HG02642 (cell line): ENCODE data around the gene HMCN2.

Source experiments
- ATAC-seq: cut with Tn5 transposase; IDR thresholded peaks from one replicate; pipeline ENCODE4 v1.9.1; 2021; ENCODE audit warnings: mild to moderate bottlenecking; ENCODE audit not compliant: unreplicated experiment, poor library complexity

Gene HMCN2

GRCh38 chr9:130476151-130476730, 210.7 kb downstream of the HMCN2 start:
- no peak for ATAC-seq

DNA sequence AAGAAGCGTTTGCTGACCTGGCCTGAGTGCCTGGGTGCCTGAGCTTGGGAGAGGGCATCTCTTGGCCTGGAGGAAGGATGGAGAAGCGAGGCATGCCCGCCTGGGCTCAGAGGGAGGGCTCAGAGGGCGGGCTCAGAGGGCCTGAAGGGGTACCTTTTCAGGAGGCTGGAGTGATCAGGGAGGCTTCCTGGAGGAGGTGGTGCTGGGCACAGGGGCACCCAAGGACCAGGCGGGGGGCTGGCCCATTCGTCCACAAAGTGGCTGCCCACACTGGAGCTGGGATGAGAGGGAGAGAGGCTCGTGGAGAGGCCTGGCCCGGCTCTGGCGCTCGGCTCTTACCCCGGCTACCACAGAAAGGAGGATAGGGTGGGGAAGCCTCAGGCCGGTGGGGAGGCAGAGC, 212.0 kb downstream of the HMCN2 start:
- ATAC-seq: no peak

- ATAC-seq: no peak
Measured at GRCh38 chr9:130478152-130478551, 212.6 kb downstream of the HMCN2 start.

- ATAC-seq: no peak
Measured at GRCh38 chr9:130478736-130479575, 213.4 kb downstream of the HMCN2 start.

DNA sequence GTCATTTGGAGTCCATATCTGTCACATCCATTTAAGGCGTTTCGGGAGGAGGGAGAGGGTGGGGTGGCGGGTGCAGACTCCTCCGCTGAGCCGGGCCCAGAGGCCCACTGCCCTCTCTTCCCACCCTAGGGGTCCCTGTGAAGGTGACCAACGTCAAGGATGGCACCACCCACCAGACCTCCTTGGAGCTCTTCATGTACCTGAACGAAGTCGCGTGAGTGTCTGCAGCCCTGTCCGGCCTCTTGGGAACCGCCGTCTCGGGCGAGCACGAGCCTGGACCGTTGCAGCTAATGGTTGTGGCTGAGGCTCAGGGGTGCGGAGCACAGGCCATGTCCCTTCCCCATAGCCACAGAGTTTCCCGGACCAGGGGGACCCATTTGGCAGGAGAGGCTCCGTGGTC, 214.0 kb downstream of the HMCN2 start:
- no peak for ATAC-seq

GRCh38 chr9:130480673-130481072, 215.1 kb downstream of the HMCN2 start:
- no peak for ATAC-seq

- no peak for ATAC-seq
Measured at GRCh38 chr9:130482463-130482862, 216.9 kb downstream of the HMCN2 start.

GRCh38 chr9:130483371-130483971, 217.9 kb downstream of the HMCN2 start:
- no peak for ATAC-seq
